ENCODE data around the gene SGPP2.

DNA sequence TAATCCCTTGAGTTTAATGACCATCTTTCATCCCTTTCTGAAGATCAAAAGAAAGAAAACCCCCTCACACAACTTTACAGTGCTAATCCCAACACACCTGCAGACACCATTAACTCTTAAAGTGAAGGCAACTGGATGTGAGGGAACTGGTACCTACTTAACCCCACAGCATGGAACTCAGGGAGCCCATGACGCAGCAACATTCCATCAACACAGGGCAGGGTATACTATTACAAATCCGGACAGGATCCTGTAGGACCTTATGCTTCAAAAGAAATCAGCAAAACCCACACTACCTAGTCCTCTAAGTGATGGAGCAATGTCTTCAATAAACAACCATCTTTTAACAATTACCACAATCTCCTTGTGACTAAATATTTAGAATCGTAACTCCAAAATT lies 153.0 kb downstream of the SGPP2 start:
- TF ChIP-seq POLR2AphosphoS5 (IDR thresholded peaks at IDR 0.05; ENCODE audit: insufficient read depth, low read depth, low read length) = no peak
- TF ChIP-seq, protein P1, sequence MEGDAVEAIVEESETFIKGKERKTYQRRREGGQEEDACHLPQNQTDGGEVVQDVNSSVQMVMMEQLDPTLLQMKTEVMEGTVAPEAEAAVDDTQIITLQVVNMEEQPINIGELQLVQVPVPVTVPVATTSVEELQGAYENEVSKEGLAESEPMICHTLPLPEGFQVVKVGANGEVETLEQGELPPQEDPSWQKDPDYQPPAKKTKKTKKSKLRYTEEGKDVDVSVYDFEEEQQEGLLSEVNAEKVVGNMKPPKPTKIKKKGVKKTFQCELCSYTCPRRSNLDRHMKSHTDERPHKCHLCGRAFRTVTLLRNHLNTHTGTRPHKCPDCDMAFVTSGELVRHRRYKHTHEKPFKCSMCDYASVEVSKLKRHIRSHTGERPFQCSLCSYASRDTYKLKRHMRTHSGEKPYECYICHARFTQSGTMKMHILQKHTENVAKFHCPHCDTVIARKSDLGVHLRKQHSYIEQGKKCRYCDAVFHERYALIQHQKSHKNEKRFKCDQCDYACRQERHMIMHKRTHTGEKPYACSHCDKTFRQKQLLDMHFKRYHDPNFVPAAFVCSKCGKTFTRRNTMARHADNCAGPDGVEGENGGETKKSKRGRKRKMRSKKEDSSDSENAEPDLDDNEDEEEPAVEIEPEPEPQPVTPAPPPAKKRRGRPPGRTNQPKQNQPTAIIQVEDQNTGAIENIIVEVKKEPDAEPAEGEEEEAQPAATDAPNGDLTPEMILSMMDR (IDR thresholded peaks at IDR 0.05; ENCODE audit: extremely low read depth in 1 of 2, insufficient read depth in 1 of 2, low read depth in 1 of 2, low read length in 2 of 2) = no peak
- TF ChIP-seq POLR2A (IDR thresholded peaks at IDR 0.05; ENCODE audit: low read depth, low read length) = no peak
- TF ChIP-seq, protein P2, sequence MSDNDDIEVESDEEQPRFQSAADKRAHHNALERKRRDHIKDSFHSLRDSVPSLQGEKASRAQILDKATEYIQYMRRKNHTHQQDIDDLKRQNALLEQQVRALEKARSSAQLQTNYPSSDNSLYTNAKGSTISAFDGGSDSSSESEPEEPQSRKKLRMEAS (IDR thresholded peaks at IDR 0.05; ENCODE audit: insufficient read depth, insufficient read length) = no peak
